Subcutaneous adipose tissue (tissue), 4 donors: ENCODE data around the gene FBXL13. TPM values are rescaled to one million over a fixed set of nuclear protein-coding genes. Genes with fewer than 3 reads are reported as not detected.

Experiments
- CTCF ChIP-seq: fragments of 450-650 bp; IDR thresholded peaks from one replicate; pipeline ENCODE4 v1.5.1; 2016; ENCODE audit warnings: low read depth, mild to moderate bottlenecking, control low read depth, antibody characterized with exemption, moderate library complexity
- total RNA-seq, 4 donors: library from RNA; depleted of rRNA; stranded (reverse); fragments of >200 nt; gene quantifications; one replicate each; pipeline ENCODE4 v1.1.0, GENCODE V29; 2016

Gene FBXL13
- total RNA-seq, 4 donors from 2014 or later, result 0.88 to 2.4 TPM; not detected in 2

GRCh38 chr7:102994567-102994966, 80.0 kb downstream of the FBXL13 start:
- no peak for TF ChIP-seq CTCF

- no peak for TF ChIP-seq CTCF
Observed at GRCh38 chr7:102993718-102994029, 80.9 kb downstream of the FBXL13 start.

- no peak for TF ChIP-seq CTCF
Observed at GRCh38 chr7:102992938-102993717, 81.5 kb downstream of the FBXL13 start.

GRCh38 chr7:102992509-102992937, 82.1 kb downstream of the FBXL13 start:
- no peak for TF ChIP-seq CTCF

- no peak for TF ChIP-seq CTCF
Observed at GRCh38 chr7:102991540-102992214, 82.9 kb downstream of the FBXL13 start.

GRCh38 chr7:102991077-102991539, 83.5 kb downstream of the FBXL13 start:
- TF ChIP-seq CTCF, result no peak

GRCh38 chr7:102990642-102991041, 84.0 kb downstream of the FBXL13 start:
- TF ChIP-seq CTCF, result no peak
